ENCODE data around the gene NEO1. TPM values are rescaled to one million over a fixed set of nuclear protein-coding genes. Genes with fewer than 3 reads are reported as not detected.

The NEO1 gene
- polyA plus RNA-seq, 1 donor from 2014 or later, result 57.0 TPM

DNA sequence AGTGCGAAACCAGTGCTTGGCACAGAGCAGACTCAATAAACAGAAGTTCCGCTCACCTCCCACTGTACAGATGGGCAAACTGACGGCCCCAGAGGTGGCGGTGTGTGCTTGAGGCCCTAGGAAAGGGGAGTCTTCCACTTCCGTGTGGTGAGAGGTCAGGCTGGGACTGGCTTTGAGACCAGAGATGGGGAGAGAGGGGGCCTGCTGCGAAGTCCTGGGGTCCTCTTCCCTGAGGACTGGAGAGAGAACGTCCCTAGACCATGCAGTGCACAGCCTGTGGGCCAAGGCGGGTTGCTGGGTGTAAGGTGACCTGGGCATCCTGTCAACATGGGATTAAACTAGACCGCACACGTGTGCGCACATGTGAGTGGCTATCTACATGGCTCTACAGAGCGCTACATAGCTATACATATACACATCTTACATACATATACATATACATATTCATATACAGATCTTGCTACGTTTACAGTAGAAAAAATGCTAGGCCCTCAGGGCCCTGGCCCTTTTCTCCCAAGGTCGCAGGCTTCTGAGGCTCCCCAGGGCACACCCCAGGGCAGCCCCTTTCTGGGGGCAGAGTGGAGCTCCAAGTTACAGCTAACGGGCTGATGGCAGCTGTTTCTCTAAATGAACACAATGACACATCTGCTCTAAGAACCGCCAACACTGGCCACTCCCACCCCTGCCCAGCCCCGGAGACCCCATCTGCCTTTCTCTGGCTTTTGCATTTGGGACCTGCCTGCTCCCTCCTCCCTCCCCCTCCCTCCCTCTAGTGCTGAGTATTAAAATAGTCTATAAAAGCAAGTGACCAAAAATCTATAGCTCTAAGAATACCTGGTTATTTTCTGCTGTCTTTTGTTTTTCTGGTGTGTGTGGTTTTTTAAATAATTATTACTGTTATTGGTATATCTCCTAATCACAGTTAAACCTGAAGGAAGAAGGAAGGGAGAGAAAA is 269.5 kb downstream of the NEO1 start:
- no peak overlapping the region for H2AFZ ChIP-seq (ENCODE audit: low read depth, low read length)
- H3K9me2 ChIP-seq (ENCODE audit: insufficient read depth, low read length), result no peaks in the 10 kb centered on the region
- no peaks in the 10 kb centered on the region for H3K27me3 ChIP-seq (ENCODE audit: insufficient read depth, low read depth, low read length)
- no peaks in the 10 kb centered on the region for H3K79me2 ChIP-seq (replicated peaks; ENCODE audit: insufficient read depth, low read length)
- no peak overlapping the region for H3K4me3 ChIP-seq (ENCODE audit: low read length)
- peaks cover 4% of the 10 kb centered on the region for H3F3A ChIP-seq (ENCODE audit: insufficient read depth, low read length, poor library complexity, severe bottlenecking)
- no peak overlapping the region for H3K27ac ChIP-seq (ENCODE audit: low read length)
- no peak overlapping the region for H3K4me2 ChIP-seq (ENCODE audit: low read length)
- H3K9ac ChIP-seq (ENCODE audit: low read length), result no peak overlapping the region
- TF ChIP-seq SMC3 (conservative IDR thresholded peaks at IDR 0.05; ENCODE audit: poor library complexity) (no peak), EP300 (conservative IDR thresholded peaks at IDR 0.05; ENCODE audit: poor library complexity, severe bottlenecking) (no peak), RAD21 (conservative IDR thresholded peaks at IDR 0.05) (no peak), POLR2AphosphoS5 (IDR thresholded peaks at IDR 0.05) (no peak)
- TF ChIP-seq, protein P1, sequence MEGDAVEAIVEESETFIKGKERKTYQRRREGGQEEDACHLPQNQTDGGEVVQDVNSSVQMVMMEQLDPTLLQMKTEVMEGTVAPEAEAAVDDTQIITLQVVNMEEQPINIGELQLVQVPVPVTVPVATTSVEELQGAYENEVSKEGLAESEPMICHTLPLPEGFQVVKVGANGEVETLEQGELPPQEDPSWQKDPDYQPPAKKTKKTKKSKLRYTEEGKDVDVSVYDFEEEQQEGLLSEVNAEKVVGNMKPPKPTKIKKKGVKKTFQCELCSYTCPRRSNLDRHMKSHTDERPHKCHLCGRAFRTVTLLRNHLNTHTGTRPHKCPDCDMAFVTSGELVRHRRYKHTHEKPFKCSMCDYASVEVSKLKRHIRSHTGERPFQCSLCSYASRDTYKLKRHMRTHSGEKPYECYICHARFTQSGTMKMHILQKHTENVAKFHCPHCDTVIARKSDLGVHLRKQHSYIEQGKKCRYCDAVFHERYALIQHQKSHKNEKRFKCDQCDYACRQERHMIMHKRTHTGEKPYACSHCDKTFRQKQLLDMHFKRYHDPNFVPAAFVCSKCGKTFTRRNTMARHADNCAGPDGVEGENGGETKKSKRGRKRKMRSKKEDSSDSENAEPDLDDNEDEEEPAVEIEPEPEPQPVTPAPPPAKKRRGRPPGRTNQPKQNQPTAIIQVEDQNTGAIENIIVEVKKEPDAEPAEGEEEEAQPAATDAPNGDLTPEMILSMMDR (IDR thresholded peaks at IDR 0.05; ENCODE audit: poor library complexity, severe bottlenecking), result no peak
- H4K20me1 ChIP-seq (ENCODE audit: insufficient read depth), result no peaks in the 10 kb centered on the region
- peaks cover 5% of the 10 kb centered on the region for H3K36me3 ChIP-seq (ENCODE audit: insufficient read depth, low read length)
- H3K9me3 ChIP-seq (ENCODE audit: low read length), result no peaks in the 10 kb centered on the region

DNA sequence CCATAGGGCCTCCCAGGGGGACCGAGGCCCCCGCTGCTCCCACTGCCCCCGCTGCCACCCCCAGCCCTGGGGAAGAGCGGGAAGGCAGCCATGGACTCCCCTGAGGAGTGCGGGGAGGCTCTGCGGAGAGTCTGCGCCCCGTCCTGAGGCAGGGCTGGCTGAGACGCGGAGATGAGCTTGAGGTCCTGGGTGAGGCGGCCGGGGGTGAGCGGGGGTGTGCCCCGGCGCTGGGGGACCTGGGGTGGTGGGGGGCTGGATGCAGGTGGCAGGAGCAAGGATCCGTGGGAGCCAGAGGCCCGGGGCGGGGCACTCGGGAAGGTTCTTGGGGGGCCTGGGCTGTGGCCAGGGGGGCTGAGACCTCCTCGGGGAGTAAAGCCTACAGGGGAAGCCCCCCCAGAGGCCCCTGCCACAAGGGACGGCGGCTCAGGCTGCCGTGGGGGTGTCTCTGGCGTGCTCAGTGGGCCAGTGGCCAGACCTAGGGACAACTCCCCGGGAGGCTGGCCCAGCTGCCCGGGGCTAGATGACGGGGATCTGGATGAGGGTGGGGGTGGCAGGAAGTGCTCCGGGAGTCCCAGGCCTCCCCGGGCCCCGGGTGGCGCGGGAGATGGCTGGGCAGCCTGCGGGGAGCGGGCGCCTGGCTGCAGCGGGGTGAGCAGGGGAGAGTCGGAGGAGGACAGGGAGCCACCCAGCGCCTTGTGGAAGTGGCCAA is 270.6 kb downstream of the NEO1 start:
- H2AFZ ChIP-seq (ENCODE audit: low read depth, low read length), result no peak overlapping the region
- no peak overlapping the region for H3K4me2 ChIP-seq (ENCODE audit: low read length)
- H3K9me3 ChIP-seq (ENCODE audit: low read length), result no peaks in the 10 kb centered on the region
- H3K4me3 ChIP-seq (ENCODE audit: low read length), result no peak overlapping the region
- H3K79me2 ChIP-seq (replicated peaks; ENCODE audit: insufficient read depth, low read length), result no peaks in the 10 kb centered on the region
- H3F3A ChIP-seq (ENCODE audit: insufficient read depth, low read length, poor library complexity, severe bottlenecking), result no peaks in the 10 kb centered on the region
- no peaks in the 10 kb centered on the region for H4K20me1 ChIP-seq (ENCODE audit: insufficient read depth)
- H3K27me3 ChIP-seq (ENCODE audit: insufficient read depth, low read depth, low read length), result no peaks in the 10 kb centered on the region
- H3K27ac ChIP-seq (ENCODE audit: low read length), result no peak overlapping the region
- peaks cover 5% of the 10 kb centered on the region for H3K36me3 ChIP-seq (ENCODE audit: insufficient read depth, low read length)
- no peak overlapping the region for H3K9ac ChIP-seq (ENCODE audit: low read length)
- no peaks in the 10 kb centered on the region for H3K9me2 ChIP-seq (ENCODE audit: insufficient read depth, low read length)
- TF ChIP-seq EP300 (conservative IDR thresholded peaks at IDR 0.05; ENCODE audit: poor library complexity, severe bottlenecking), result no peak
- TF ChIP-seq, protein P2, sequence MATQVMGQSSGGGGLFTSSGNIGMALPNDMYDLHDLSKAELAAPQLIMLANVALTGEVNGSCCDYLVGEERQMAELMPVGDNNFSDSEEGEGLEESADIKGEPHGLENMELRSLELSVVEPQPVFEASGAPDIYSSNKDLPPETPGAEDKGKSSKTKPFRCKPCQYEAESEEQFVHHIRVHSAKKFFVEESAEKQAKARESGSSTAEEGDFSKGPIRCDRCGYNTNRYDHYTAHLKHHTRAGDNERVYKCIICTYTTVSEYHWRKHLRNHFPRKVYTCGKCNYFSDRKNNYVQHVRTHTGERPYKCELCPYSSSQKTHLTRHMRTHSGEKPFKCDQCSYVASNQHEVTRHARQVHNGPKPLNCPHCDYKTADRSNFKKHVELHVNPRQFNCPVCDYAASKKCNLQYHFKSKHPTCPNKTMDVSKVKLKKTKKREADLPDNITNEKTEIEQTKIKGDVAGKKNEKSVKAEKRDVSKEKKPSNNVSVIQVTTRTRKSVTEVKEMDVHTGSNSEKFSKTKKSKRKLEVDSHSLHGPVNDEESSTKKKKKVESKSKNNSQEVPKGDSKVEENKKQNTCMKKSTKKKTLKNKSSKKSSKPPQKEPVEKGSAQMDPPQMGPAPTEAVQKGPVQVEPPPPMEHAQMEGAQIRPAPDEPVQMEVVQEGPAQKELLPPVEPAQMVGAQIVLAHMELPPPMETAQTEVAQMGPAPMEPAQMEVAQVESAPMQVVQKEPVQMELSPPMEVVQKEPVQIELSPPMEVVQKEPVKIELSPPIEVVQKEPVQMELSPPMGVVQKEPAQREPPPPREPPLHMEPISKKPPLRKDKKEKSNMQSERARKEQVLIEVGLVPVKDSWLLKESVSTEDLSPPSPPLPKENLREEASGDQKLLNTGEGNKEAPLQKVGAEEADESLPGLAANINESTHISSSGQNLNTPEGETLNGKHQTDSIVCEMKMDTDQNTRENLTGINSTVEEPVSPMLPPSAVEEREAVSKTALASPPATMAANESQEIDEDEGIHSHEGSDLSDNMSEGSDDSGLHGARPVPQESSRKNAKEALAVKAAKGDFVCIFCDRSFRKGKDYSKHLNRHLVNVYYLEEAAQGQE (IDR thresholded peaks at IDR 0.05; ENCODE audit: borderline replicate concordance), result no peak
- TF ChIP-seq, protein P1 (IDR thresholded peaks at IDR 0.05; ENCODE audit: poor library complexity, severe bottlenecking), result no peak

Measured in neural cell (in vitro differentiated cells).